ENCODE measurements around the gene CLMP. TPM values are rescaled to one million over a fixed set of nuclear protein-coding genes. Genes with fewer than 3 reads are reported as not detected.

The CLMP gene
- total RNA-seq, 2 donors from 2014 or later, result 10.1 to 22.1 TPM

DNA sequence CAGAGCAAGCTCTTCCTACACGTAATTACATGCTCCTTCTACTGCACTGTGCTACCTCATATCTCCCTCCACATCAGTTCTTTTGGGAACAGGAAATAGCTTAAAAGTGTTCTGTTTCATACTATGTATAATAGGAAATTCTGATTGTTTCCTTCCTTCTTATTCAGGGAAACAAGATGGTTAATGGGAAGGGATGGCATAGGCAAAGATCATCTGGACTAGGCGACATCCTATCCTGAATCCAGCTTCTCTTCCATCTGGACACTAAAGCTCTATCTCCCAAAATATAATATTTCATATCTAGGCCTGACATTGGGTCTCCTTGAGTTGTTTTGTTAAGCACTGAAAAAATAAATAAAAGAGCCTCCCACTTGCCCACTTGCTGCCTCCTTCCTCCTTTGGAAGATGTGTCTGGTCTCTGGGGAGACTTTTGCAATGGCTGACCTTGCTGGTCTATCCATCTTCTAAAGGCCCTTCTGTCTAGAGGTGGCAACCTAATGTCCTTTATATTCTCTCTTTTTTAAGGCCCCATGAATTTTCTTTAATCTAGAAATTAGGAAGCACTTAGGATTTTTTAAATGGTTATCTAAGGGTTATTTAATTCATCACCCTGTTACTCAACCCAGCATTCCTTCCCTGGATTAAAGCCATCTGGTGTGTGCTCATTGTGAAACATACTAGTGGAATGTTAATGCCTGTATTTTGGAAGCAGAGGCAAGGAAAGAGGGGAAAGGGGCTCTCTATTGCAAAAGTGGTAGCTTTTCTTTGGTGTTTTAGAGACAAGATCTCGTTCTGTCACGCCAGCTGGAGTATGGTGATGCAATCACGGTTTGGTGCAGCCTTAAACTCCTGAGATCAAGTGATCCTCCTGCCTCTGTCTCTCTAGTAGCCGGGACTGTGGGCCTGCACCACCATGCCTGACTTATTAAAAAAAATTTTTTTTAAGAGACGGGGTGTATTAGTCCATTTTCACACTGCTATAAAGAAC is 20.6 kb downstream of the CLMP start:
- Histone ChIP-seq H3K27ac (no peak overlapping the region), H3K27me3 (no peaks in the 10 kb centered on the region), H3K9me3 (no peaks in the 10 kb centered on the region), H3K36me3 (replicated peaks in 1 of 2; ENCODE audit: insufficient read depth in 1 of 2, low read depth in 2 of 2) (no peaks in the 10 kb centered on the region), H3K4me1 (peaks cover 10% of the 10 kb centered on the region), H3K4me3 (no peak overlapping the region)
- TF ChIP-seq, protein P1, sequence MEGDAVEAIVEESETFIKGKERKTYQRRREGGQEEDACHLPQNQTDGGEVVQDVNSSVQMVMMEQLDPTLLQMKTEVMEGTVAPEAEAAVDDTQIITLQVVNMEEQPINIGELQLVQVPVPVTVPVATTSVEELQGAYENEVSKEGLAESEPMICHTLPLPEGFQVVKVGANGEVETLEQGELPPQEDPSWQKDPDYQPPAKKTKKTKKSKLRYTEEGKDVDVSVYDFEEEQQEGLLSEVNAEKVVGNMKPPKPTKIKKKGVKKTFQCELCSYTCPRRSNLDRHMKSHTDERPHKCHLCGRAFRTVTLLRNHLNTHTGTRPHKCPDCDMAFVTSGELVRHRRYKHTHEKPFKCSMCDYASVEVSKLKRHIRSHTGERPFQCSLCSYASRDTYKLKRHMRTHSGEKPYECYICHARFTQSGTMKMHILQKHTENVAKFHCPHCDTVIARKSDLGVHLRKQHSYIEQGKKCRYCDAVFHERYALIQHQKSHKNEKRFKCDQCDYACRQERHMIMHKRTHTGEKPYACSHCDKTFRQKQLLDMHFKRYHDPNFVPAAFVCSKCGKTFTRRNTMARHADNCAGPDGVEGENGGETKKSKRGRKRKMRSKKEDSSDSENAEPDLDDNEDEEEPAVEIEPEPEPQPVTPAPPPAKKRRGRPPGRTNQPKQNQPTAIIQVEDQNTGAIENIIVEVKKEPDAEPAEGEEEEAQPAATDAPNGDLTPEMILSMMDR (IDR thresholded peaks at IDR 0.05), result no peak
- TF ChIP-seq POLR2A (IDR thresholded peaks at IDR 0.05), result no peak
- DNase-seq (peak in 3 of 4 donors; percentile 32 to 38 (median 36)), ATAC-seq (peak; percentile 81)
- intact Hi-C loops (cut with DNase I), result no loop called here
- 58 to 77% methylated on average over 7 of the region's 7 CpGs for WGBS, 2 donors

DNA sequence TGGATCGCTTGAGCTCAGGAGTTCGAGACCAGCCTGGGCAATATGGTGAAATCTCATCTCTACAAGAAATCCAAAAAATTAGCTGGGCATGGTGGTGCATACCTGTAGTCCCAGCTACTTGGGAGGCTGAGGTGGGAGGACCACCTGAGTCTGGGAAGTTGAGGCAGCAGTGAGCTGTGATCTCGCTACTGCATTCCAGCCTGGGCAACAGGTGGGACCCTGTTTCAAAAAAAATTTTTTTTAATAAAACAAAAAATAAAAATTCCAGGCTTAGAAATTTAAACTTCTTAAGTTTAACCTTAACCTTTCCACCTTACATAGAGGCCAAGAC is 21.2 kb downstream of the CLMP start:
- H3K27ac ChIP-seq, result no peak overlapping the region
- ATAC-seq, result no peak
- no peaks in the 10 kb centered on the region for H3K9me3 ChIP-seq
- H3K4me1 ChIP-seq, result peaks cover 10% of the 10 kb centered on the region
- intact Hi-C loops (cut with DNase I), result no loop called here
- H3K36me3 ChIP-seq (replicated peaks in 1 of 2; ENCODE audit: insufficient read depth in 1 of 2, low read depth in 2 of 2), result no peaks in the 10 kb centered on the region
- no peaks in the 10 kb centered on the region for H3K27me3 ChIP-seq
- H3K4me3 ChIP-seq, result no peak overlapping the region
- no peak for DNase-seq
- no peak for TF ChIP-seq POLR2A (IDR thresholded peaks at IDR 0.05)
- TF ChIP-seq, protein P1 (IDR thresholded peaks at IDR 0.05), result no peak
- WGBS, 2 donors, result 94 to 100% methylated on average over 3 of the region's 3 CpGs

DNA sequence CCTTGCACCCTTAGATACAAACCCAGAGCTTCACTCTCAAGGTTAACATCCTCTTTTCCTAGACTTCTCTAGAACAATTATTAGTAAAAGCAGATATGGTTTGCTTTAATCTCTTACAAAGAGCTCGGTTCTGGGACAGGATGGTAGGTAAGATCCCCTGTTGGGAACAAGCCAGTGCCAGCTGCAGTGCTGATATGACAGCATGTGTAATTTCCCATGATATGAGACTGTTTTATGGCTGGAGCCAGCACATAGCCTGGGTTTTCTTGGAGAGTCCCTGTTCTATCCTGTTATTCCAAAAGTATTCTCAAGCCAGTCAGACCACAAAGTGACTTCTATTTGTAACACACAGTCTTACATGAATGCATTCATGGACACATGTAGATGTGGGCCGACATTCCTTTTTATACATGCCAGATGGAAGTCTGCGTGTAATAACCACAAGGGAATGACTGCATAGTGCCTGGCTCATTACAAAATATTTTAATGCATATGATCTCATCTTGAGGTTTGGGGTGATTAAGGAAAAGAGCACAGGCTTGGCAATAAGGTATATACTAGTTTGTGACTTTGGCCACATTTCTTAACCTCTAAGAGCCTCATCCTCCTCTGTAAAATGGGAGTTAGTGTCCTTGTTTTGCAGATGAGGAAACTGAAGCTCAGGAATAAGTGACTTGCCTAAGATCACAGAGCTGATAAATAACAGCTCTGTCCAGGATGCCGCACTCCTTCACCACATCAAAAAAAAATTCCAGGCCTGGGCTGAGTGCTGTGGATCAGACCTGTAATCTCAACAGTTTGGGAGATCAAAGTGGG is 21.8 kb downstream of the CLMP start:
- DNase-seq, result peak in 3 of 4 donors; percentile 48 to 75 (median 63)
- ATAC-seq, result peak; percentile 31
- Histone ChIP-seq H3K36me3 (replicated peaks in 1 of 2; ENCODE audit: insufficient read depth in 1 of 2, low read depth in 2 of 2) (no peaks in the 10 kb centered on the region), H3K27ac (no peak overlapping the region), H3K27me3 (no peaks in the 10 kb centered on the region), H3K9me3 (no peaks in the 10 kb centered on the region), H3K4me1 (peaks cover 10% of the 10 kb centered on the region), H3K4me3 (no peak overlapping the region)
- intact Hi-C loops (cut with DNase I), result no loop called here
- 63 to 68% methylated on average over 4 of the region's 4 CpGs for WGBS, 2 donors
- TF ChIP-seq POLR2A (IDR thresholded peaks at IDR 0.05), result no peak
- TF ChIP-seq, protein P1 (IDR thresholded peaks at IDR 0.05), result no peak

DNA sequence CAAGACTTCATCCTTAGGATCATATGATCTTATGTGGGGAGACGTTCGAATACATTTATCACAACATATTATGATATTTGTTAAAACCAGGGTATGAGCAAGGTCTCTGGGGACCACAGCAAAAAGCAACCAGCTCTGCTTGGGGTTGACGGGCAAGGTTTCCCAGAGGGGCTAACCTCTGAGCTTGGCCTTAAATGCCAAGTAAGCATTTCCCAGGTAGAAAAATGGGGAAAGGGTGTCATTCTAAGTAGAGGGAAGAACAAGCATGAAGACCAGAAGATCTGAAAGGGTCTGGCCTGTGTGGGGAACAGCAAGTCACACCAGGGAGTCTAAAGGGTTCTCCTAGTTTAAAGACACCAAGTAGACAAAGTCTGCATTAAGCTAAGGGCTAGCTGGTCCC is 24.1 kb downstream of the CLMP start:
- TF ChIP-seq, protein P1 (IDR thresholded peaks at IDR 0.05), result no peak
- TF ChIP-seq POLR2A (IDR thresholded peaks at IDR 0.05), result no peak
- 93 to 95% methylated on average over 3 of the region's 3 CpGs for WGBS, 2 donors
- Histone ChIP-seq H3K4me1 (peaks cover 10% of the 10 kb centered on the region), H3K9me3 (no peaks in the 10 kb centered on the region), H3K27ac (no peak overlapping the region), H3K4me3 (no peak overlapping the region), H3K27me3 (no peaks in the 10 kb centered on the region), H3K36me3 (replicated peaks in 1 of 2; ENCODE audit: insufficient read depth in 1 of 2, low read depth in 2 of 2) (no peaks in the 10 kb centered on the region)
- ATAC-seq, result no peak
- intact Hi-C loops (cut with DNase I), result no loop called here
- DNase-seq, result no peak

Data from body of pancreas (tissue), 4 donors.